GM12873 (cell line): ENCODE results near the gene ORM1.
"Not testable (repeated sequence)": the region's sequence is repeated elsewhere in the genome, so short reads cannot be mapped to it uniquely, and the experiment has no call there.

Experiments
- CTCF ChIP-seq: IDR thresholded peaks from 2 replicates; pipeline ENCODE4 v1.5.1; 2012; ENCODE audit warnings: low read depth, mild to moderate bottlenecking, moderate library complexity, low read length, control low read depth; ENCODE audit not compliant: insufficient read depth; ENCODE audit errors: missing control alignments

Gene ORM1

GRCh38 chr9:114322831-114323531 lies at the start of gene ORM1:
ORM1 (plus strand) TSS chr9:114323098; CDS start chr9:114323134, 36 bp downstream.
- TF ChIP-seq CTCF, result not testable (repeated sequence)

- no peak for TF ChIP-seq CTCF
These were observed 49.4 kb upstream of the ORM1 start for GRCh38 chr9:114273461-114273881.

- TF ChIP-seq CTCF, result no peak
These were observed 48.7 kb upstream of the ORM1 start for GRCh38 chr9:114274217-114274616.

GRCh38 chr9:114275246-114276004 lies 47.5 kb upstream of the ORM1 start:
- no peak for TF ChIP-seq CTCF

GRCh38 chr9:114276908-114277821 lies 45.7 kb upstream of the ORM1 start:
- no peak for TF ChIP-seq CTCF

GRCh38 chr9:114278356-114278755 lies 44.5 kb upstream of the ORM1 start:
- no peak for TF ChIP-seq CTCF
